Sciatic nerve (tissue), 2 donors: ENCODE results near the gene ATP12A. TPM values are rescaled to one million over a fixed set of nuclear protein-coding genes. Genes with fewer than 3 reads are reported as not detected.

Experiments
- ATAC-seq: fragments of 200-7000 bp; cut with Tn5 transposase; one replicate; pipeline ENCODE4 v1.9.1; 2020; ENCODE audit warnings: mild to moderate bottlenecking, moderate library complexity
- DNase-seq: peaks from one replicate; pipeline ENCODE4 v3.0.0-alpha.2; 2020; ENCODE audit warnings: low spot score
- intact Hi-C: fragments of 100-400 bp; cut with DNase I; formaldehyde crosslinking; loops from one replicate; pipeline ENCODE4 v1.14.2; 2022
- total RNA-seq: library from RNA; stranded (reverse); fragmentation: NEBNext Ultra II Directional; extraction: Animal tissue kit (Norgen Biotek cat#: 25700); gene quantifications from one replicate; pipeline ENCODE4 v1.2.1, GENCODE V29; 2021
- donor health status: DM: no; HTN: no; CAD: no.
- donor health status: DM: no; HTN: no; CAD: no.

Gene ATP12A
- total RNA-seq, 1 donor from 2014 or later, result not detected

- intact Hi-C loops, result loop anchor here (5.0 kb wide), 1 partner anchor 259 kb away; no protein-coding TSS in a partner anchor
Observed at GRCh38 chr13:24745861-24746617, 65.8 kb downstream of the ATP12A start.

GRCh38 chr13:24746618-24747247 lies 66.5 kb downstream of the ATP12A start:
- intact Hi-C loops, result loop anchor here (5.0 kb wide), 1 partner anchor 259 kb away; no protein-coding TSS in a partner anchor
- DNase-seq (no peak), ATAC-seq (no peak)

More at GRCh38 chr13:24745861-24746617, 65.8 kb downstream of the ATP12A start:
- DNase-seq, result no peak
- no peak for ATAC-seq

GRCh38 chr13:24747248-24748060 lies 67.2 kb downstream of the ATP12A start:
- ATAC-seq (no peak), DNase-seq (no peak)
- intact Hi-C loops, result loop anchor here (5.0 kb wide), 1 partner anchor 260 kb away; no protein-coding TSS in a partner anchor

GRCh38 chr13:24748061-24748400 lies 67.8 kb downstream of the ATP12A start:
- DNase-seq (no peak), ATAC-seq (no peak)
- intact Hi-C loops, result loop anchor here (5.0 kb wide), 1 partner anchor 261 kb away; no protein-coding TSS in a partner anchor

- intact Hi-C loops, result no loop called here
- DNase-seq (no peak), ATAC-seq (no peak)
Observed at GRCh38 chr13:24759197-24759596, 79.0 kb downstream of the ATP12A start.

Other genes with a start within 250 kb of the ATP12A start
- gene PARP4, start 167.6 kb upstream of the ATP12A start, total RNA-seq, result 49.0 TPM
- not detected for gene RNF17, start 83.8 kb downstream of the ATP12A start, total RNA-seq